Hepatocyte (in vitro differentiated cells): Measurements from ENCODE around the gene STPG4. TPM values are rescaled to one million over a fixed set of nuclear protein-coding genes. Genes with fewer than 3 reads are reported as not detected.

ENCODE experiments used
- DNase-seq: peaks from one replicate; pipeline ENCODE4 v3.0.0-alpha.2; 2016; ENCODE audit warnings: low spot score
- H2AFZ ChIP-seq: fragments of 200-600 bp; sonication (generic); 2 replicates; pipeline ENCODE4 v1.6.0; 2016; ENCODE audit warnings: antibody characterized with exemption, mild to moderate bottlenecking
- H3K27ac ChIP-seq: fragments of 200-600 bp; sonication (generic); 2 replicates; pipeline ENCODE4 v1.5.1; 2016; ENCODE audit warnings: mild to moderate bottlenecking
- H3K27me3 ChIP-seq: fragments of 200-600 bp; sonication (generic); 2 replicates; pipeline ENCODE4 v1.6.1; 2016
- H3K36me3 ChIP-seq: fragments of 200-600 bp; sonication (generic); replicated peaks from 2 replicates; pipeline ENCODE4 v1.5.1; 2016; ENCODE audit warnings: low read depth; ENCODE audit not compliant: insufficient read depth
- H3K4me1 ChIP-seq: fragments of 200-600 bp; sonication (generic); 2 replicates; pipeline ENCODE4 v1.5.1; 2016; ENCODE audit warnings: mild to moderate bottlenecking, moderate library complexity; ENCODE audit not compliant: insufficient read depth
- H3K4me2 ChIP-seq: fragments of 200-600 bp; sonication (generic); 2 replicates; pipeline ENCODE4 v1.6.0; 2016
- H3K4me3 ChIP-seq: fragments of 200-600 bp; sonication (generic); 2 replicates; pipeline ENCODE4 v1.5.1; 2016; ENCODE audit warnings: mild to moderate bottlenecking
- H3K79me2 ChIP-seq: fragments of 200-600 bp; sonication (generic); 2 replicates; pipeline ENCODE4 v1.6.0; 2017; ENCODE audit warnings: mild to moderate bottlenecking
- H3K9me2 ChIP-seq: fragments of 200-600 bp; sonication (generic); replicated peaks from 2 replicates; pipeline ENCODE4 v1.6.0; 2017; ENCODE audit warnings: mild to moderate bottlenecking; ENCODE audit not compliant: insufficient read depth
- H3K9me3 ChIP-seq: fragments of 200-600 bp; sonication (generic); 2 replicates; pipeline ENCODE4 v1.5.1; 2016; ENCODE audit warnings: low read depth, mild to moderate bottlenecking
- H4K20me1 ChIP-seq: fragments of 200-600 bp; sonication (generic); 2 replicates; pipeline ENCODE4 v1.6.0; 2016; ENCODE audit warnings: mild to moderate bottlenecking; ENCODE audit not compliant: insufficient read depth, poor library complexity, severe bottlenecking
- EZH2 ChIP-seq: fragments of 200-600 bp; sonication (generic); IDR thresholded peaks from 2 replicates; pipeline ENCODE4 v1.6.1; 2016; ENCODE audit warnings: antibody characterized with exemption, mild to moderate bottlenecking, borderline replicate concordance
- EZH2phosphoT487 ChIP-seq: fragments of 200-600 bp; sonication (generic); IDR thresholded peaks from one replicate; pipeline ENCODE4 v1.6.1; 2018; ENCODE audit warnings: antibody characterized with exemption, mild to moderate bottlenecking, low read depth, moderate library complexity; ENCODE audit not compliant: unreplicated experiment, severe bottlenecking
- WGBS: methylation state at CpG from one replicate; pipeline ENCODE4 v1.1.6; 2016; ENCODE audit warnings: low lambda C conversion rate; ENCODE audit errors: missing lambda C conversion rate; 5-methylcytosine and 5-hydroxymethylcytosine counted together
- polyA plus RNA-seq: library from polyadenylated mRNA; unstranded; fragments of >200 nt; fragmentation: Nextera tagmentation; extraction: Ambion mirVana; gene quantifications from 2 replicates; pipeline ENCODE4 v1.2.1, GENCODE V29; 2016
- total RNA-seq: library from RNA; depleted of rRNA; stranded (reverse); fragments of >200 nt; gene quantifications from 2 replicates; pipeline ENCODE4 v1.2.3, GENCODE V29; 2014
- TF ChIP-seq, protein P1 (sequence below): fragments of 200-600 bp; sonication (generic); IDR thresholded peaks from 2 replicates; pipeline ENCODE4 v1.5.1; 2016; ENCODE audit warnings: antibody characterized with exemption, mild to moderate bottlenecking; ENCODE audit not compliant: poor library complexity

STPG4 gene
- total and polyA plus RNA-seq, 2 experiments from 2014 or later: 0.19 TPM; not detected in 1

GRCh38 chr2:47160211-47160610 lies 5.1 kb upstream of the STPG4 start:
- H2AFZ ChIP-seq: no peak overlapping the region
- peaks cover 10% of the 10 kb centered on the region for H3K36me3 ChIP-seq
- H3K4me3 ChIP-seq: no peak overlapping the region
- H3K27ac ChIP-seq: no peak overlapping the region
- no peaks in the 10 kb centered on the region for H3K27me3 ChIP-seq
- H3K79me2 ChIP-seq: peaks cover 39% of the 10 kb centered on the region
- H4K20me1 ChIP-seq: peaks cover 31% of the 10 kb centered on the region
- WGBS: 77% methylated on average over 3 of the region's 3 CpGs
- no peaks in the 10 kb centered on the region for H3K9me2 ChIP-seq
- H3K4me1 ChIP-seq: no peaks in the 10 kb centered on the region
- no peak for DNase-seq
- H3K9me3 ChIP-seq: no peaks in the 10 kb centered on the region
- H3K4me2 ChIP-seq: no peak overlapping the region
- no peak for TF ChIP-seq EZH2phosphoT487
- TF ChIP-seq, protein P1, sequence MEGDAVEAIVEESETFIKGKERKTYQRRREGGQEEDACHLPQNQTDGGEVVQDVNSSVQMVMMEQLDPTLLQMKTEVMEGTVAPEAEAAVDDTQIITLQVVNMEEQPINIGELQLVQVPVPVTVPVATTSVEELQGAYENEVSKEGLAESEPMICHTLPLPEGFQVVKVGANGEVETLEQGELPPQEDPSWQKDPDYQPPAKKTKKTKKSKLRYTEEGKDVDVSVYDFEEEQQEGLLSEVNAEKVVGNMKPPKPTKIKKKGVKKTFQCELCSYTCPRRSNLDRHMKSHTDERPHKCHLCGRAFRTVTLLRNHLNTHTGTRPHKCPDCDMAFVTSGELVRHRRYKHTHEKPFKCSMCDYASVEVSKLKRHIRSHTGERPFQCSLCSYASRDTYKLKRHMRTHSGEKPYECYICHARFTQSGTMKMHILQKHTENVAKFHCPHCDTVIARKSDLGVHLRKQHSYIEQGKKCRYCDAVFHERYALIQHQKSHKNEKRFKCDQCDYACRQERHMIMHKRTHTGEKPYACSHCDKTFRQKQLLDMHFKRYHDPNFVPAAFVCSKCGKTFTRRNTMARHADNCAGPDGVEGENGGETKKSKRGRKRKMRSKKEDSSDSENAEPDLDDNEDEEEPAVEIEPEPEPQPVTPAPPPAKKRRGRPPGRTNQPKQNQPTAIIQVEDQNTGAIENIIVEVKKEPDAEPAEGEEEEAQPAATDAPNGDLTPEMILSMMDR: no peak
- TF ChIP-seq EZH2: no peak

GRCh38 chr2:47159627-47160026 lies 4.5 kb upstream of the STPG4 start:
- Histone ChIP-seq H3K9me2 (no peaks in the 10 kb centered on the region), H3K4me1 (no peaks in the 10 kb centered on the region), H3K27me3 (no peaks in the 10 kb centered on the region), H2AFZ (no peak overlapping the region), H3K36me3 (peaks cover 10% of the 10 kb centered on the region), H3K9me3 (no peaks in the 10 kb centered on the region), H3K27ac (no peak overlapping the region), H3K79me2 (peaks cover 33% of the 10 kb centered on the region), H4K20me1 (peaks cover 25% of the 10 kb centered on the region), H3K4me3 (no peak overlapping the region), H3K4me2 (no peak overlapping the region)
- 98% methylated on average over 3 of the region's 3 CpGs for WGBS
- DNase-seq: no peak
- no peak for TF ChIP-seq EZH2
- TF ChIP-seq EZH2phosphoT487: no peak
- TF ChIP-seq, protein P1: no peak

DNA sequence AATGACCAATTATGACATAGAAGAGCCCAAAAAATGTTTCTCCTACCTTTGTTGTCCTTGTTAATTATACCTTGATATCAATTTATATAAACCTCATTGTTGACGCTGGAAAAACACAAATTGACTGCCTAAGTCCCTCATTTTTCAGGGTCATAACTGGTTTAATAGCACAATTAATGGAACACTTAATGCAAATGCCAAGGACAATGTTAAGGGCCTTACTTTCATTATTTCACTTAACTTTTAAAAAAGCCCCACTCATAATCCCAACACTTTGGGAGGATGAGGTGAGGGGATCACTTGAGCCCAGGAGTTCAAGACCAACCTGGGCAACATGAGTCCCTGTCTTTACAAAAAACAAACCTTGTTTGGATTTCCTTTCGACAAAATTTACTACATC lies 3.5 kb upstream of the STPG4 start:
- H3K4me2 ChIP-seq: no peak overlapping the region
- 97% methylated on average over 2 of the region's 2 CpGs for WGBS
- peaks cover 18% of the 10 kb centered on the region for H4K20me1 ChIP-seq
- H3K79me2 ChIP-seq: peaks cover 26% of the 10 kb centered on the region
- peaks cover 10% of the 10 kb centered on the region for H3K36me3 ChIP-seq
- H3K9me3 ChIP-seq: no peaks in the 10 kb centered on the region
- no peaks in the 10 kb centered on the region for H3K9me2 ChIP-seq
- TF ChIP-seq EZH2phosphoT487 (no peak), EZH2 (no peak)
- TF ChIP-seq, protein P1: no peak
- H3K4me3 ChIP-seq: no peak overlapping the region
- H3K27ac ChIP-seq: no peak overlapping the region
- H2AFZ ChIP-seq: no peak overlapping the region
- H3K4me1 ChIP-seq: no peaks in the 10 kb centered on the region
- DNase-seq: no peak
- H3K27me3 ChIP-seq: no peaks in the 10 kb centered on the region

DNA sequence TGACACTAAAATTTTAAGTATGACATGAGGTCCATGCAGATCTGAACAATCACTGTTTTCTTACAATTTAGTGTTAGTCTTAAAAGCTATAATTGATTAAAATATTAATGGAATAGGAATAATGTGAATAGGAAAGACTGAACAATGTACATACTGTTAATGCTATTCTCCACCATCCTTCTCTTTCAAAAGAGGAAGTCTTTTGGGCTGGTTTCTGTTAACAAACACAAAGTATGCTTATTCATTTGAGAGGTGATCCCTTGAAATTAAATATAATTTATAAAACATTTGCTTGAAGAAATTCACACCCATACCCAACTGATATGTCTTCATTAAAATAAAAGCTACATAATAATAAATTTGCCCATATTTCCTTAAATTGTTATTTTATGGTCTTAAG lies 2.3 kb downstream of the STPG4 start:
- Histone ChIP-seq H4K20me1 (no peaks in the 10 kb centered on the region), H3K4me1 (no peaks in the 10 kb centered on the region), H3K27ac (no peak overlapping the region), H3K79me2 (no peaks in the 10 kb centered on the region), H2AFZ (no peak overlapping the region), H3K9me3 (no peaks in the 10 kb centered on the region), H3K27me3 (no peaks in the 10 kb centered on the region), H3K36me3 (no peaks in the 10 kb centered on the region), H3K4me3 (no peak overlapping the region), H3K9me2 (no peaks in the 10 kb centered on the region), H3K4me2 (no peak overlapping the region)
- TF ChIP-seq, protein P1: no peak
- TF ChIP-seq EZH2 (no peak), EZH2phosphoT487 (no peak)
- no peak for DNase-seq
